IPS DF 19.7 (cell line): ENCODE measurements around the gene SMG5.
"Not testable (repeated sequence)": the region's sequence is repeated elsewhere in the genome, so short reads cannot be mapped to it uniquely, and the experiment has no call there.

Source experiments
- DNase-seq: peaks from one replicate; pipeline ENCODE4 v3.0.0-alpha.2; 2013; ENCODE audit warnings: low read depth, low spot score

The SMG5 gene

DNA sequence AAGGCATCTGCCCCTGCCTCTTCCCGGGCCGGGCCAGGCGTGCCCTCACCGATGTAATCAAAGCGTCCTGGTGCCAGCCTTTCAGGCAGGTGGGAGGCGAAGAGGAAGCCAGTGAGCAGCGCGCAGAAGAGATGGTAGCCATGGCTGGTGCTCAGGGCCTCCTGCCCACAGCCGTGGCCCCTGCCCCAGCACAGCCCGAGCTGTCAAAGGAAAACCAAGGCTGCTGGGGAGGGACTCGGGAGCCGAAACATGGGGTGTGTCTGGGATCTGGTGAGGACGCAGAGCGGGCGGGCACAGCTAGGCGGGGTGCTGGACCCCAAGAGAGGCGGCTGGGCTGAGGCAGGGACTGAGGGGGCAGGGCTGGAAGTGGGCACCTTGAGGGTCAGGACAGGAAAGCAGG, 37.9 kb downstream of the SMG5 start:
- no peak for DNase-seq

DNA sequence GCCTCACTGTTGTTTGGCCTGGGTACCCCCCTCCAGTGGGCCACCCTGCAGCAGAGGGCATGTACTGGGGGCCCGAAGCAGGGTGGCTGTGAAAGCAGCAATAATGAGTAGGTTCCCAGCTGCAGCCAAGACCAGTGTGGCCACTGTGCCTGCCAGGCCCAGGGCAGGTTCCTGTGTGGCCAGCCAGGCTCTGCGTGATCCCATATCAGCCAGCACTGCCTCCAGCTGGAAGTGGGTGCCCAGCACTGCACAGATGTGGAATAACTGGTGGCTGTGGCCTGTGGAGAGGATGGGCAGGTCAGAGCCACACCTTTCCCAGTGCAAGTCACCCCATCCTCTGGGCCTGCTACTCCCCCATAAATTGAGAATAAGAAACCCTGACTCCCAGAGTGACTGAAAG, 38.5 kb downstream of the SMG5 start:
- no peak for DNase-seq

DNA sequence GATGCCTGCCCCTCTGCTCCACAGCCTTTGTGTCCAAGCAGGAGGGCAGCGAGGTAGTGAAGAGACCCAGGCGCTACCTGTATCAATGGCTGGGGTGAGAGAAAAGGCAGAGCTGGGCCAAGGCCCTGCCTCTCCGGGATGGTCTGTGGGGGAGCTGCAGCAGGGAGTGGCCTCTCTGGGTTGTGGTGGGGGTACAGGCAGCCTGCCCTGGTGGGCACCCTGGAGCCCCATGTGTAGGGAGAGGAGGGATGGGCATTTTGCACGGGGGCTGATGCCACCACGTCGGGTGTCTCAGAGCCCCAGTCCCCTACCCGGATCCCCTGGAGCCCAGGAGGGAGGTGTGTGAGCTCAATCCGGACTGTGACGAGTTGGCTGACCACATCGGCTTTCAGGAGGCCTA, 39.9 kb downstream of the SMG5 start:
- DNase-seq, result no peak

DNA sequence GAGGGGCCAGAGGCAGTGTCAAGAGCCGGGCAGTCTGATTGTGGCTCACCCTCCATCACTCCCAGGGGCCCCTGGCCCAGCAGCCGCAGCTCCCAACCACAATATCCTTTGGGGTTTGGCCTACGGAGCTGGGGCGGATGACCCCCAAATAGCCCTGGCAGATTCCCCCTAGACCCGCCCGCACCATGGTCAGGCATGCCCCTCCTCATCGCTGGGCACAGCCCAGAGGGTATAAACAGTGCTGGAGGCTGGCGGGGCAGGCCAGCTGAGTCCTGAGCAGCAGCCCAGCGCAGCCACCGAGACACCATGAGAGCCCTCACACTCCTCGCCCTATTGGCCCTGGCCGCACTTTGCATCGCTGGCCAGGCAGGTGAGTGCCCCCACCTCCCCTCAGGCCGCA, 40.7 kb downstream of the SMG5 start, which contains the start of gene BGLAP:
Gene BGLAP, plus strand, starts transcription at position 259 of the 400 bp plus-strand sequence. Its CDS starts 48 bp downstream, at position 307.
- no peak for DNase-seq

DNA sequence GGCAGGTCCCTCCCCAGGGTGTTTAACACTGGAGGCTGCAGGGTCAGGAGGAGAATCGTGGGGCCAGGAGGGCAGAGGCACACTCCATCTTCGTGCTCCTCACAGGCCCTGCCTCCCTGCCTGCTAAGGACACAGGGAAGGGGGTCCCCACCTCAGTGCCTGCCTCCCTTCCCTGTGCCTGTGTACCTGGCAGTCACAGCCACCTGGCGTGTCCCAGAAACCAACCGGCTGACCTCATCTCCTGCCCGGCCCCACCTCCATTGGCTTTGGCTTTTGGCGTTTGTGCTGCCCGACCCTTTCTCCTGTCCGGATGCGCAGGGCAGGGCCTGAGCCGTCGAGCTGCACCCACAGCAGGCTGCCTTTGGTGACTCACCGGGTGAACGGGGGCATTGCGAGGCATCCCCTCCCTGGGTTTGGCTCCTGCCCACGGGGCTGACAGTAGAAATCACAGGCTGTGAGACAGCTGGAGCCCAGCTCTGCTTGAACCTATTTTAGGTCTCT, 41.3 kb downstream of the SMG5 start:
- DNase-seq, result no peak

DNA sequence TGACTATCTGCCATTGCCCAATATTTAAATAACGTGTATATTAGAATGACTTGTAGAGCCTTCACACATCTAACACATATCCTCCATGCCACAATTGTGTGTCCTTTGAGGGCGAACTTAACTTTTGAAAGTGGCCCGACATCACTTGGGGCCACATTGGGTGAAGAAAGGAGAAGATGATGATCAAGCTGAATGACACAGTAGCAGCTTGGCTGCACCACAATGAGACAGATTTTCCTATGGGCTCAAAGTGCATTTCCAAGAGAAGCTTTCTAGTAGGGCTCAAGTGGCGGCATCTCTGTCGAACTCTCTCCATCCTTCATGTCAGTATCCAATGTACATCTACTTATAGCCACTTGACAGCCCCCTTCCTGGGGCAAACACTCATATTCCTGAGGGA, 44.4 kb downstream of the SMG5 start:
- no peak for DNase-seq

DNA sequence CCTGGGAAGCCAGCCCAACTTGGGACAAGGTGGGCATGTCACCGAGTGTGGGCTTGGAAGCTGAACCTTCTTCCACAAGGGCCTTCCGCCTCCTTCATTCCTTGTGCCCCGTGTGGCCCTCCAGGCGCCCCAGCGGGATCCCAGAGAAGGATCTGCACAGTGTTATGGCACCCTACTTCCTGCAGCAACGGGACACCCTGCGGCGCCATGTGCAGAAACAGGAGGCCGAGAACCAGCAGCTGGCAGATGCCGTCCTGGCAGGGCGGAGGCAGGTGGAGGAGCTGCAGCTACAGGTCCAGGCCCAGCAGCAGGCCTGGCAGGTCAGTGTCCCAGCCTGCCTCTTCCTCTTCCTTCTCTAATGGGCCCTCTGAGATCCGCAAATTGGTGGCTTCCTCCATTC, 46.5 kb downstream of the SMG5 start:
- DNase-seq, result no peak

DNA sequence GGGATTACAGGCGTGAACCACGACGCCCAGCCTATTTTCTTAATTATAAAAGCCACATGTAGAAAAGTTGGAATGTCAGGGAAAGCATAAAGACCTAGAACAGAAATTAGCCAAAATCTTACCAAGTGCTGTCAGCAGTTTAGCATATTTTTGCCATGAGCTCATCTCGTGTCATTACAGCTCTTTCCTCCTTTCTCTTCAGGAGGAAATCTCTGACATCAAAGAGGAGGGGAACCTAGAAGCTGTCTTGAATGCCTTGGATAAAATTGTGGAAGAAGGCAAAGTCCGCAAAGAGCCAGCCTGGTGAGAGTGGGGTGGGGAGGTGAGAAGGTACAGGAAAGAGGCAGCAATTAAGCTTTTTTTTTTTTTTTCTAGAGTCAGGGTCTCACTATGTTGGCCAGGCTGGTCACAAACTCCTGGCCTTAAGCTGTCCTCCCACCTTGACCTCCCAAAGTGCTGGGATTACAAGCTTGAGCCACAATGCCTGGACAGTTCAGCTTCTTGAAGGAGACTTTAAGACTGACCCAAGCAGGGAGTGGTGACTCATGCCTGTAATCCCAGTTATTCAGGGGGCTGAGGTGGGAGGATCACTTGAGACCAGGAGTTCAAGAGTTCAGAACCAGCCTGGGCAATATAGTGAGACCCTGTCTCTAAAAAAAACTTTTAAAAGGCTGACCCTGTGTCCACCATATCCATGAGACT, 49.0 kb downstream of the SMG5 start:
- no peak for DNase-seq

DNA sequence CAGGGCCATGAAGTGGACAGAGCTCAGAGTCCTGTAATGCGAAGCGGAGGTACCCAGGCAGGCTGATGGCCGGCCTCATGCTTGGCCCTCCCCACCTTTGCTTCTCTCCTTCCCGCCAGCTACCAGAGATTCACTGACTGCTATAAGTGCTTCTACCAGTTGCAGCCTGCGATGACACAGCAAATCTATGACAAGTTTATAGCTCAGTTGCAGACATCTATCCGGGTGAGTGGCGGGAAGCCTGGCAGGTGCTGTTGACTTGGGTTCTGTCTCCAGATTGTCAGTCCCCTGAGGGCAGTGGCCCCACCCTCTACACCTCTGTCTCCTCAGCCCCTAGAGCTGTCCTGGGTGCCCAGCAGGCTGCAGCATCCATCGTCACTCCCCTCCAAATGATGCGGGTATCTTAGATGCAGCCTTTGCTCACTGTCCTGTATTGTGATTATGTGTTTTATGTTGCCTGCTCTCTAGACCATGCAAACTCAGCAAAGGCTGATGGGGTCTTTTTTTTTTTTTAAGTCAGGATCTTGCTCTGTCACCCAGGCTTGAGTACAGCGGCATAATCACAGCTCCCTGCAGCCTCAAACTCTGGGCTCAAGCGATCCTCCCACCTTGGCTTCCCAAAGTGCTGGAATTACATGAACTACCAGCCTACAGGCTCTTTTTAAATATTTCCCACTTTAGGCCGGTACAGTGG, 50.3 kb downstream of the SMG5 start:
- no peak for DNase-seq

DNA sequence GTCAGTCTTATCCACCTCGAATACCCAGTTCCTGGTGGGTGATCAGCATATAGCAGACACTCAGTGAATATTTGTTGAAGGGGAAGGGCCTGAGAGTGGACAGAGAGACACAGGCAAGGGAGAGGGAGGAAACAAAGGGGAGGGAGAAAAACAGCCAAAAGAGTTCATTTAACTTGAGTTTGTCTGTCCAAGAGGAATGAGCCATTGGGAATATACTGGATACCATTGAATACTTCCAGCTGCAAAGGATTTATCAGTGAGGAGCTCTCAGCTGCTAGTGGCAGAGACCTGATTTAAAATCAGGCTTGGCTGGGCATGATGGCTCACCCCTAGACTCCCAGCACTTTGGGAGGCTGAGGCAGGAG, 52.2 kb downstream of the SMG5 start:
- DNase-seq, result no peak

DNA sequence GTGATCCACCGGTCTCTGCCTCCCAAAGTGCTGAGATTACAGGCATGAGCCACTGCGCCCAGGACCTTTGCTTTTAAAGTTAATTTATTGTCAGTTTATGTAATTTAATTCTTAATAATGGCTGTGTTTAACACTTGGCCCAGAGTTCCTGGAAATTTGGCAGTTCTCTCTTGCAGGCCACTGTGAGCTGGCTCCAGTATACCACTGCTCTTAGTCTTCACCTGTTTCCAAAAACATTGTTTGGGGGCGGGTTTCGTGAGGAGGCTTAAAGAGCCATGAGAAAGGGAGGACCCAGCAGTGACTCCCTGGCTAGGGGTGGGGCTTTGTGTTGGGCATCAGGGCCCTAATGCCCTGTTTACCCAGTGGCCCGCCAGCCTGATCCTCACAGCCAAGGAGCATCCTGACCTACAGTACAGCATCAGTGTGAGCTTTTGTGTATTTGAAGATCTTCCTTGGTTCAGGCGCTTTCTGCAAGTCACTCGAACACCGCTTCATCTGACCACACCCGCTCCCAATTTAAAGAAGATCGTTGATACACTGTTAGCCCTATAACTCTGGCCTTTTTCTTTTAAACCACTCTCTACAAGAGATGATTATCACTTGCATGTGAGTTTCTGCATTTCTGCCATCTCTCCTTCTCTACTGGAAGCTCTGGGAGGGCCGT, 52.7 kb downstream of the SMG5 start:
- no peak for DNase-seq

DNA sequence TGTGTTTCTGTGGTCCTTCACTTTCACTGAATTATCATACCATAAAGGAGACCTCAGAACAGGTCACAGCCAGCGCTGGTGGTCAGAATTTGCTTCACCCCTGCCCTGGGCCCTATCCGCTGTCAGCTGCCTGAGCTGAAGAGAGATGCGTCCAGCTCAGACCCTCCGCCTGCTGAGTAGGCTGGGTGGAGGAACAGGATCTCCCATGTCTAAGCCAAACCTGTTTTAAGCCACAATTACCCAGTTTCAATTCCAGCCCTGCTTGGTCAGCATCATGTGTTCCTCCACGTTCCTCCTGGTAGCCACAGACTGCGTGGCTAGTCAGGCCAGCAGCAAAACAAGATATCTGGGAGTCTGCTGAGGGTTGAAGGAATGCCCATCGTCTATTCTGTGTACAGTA, 54.1 kb downstream of the SMG5 start:
- no peak for DNase-seq

DNA sequence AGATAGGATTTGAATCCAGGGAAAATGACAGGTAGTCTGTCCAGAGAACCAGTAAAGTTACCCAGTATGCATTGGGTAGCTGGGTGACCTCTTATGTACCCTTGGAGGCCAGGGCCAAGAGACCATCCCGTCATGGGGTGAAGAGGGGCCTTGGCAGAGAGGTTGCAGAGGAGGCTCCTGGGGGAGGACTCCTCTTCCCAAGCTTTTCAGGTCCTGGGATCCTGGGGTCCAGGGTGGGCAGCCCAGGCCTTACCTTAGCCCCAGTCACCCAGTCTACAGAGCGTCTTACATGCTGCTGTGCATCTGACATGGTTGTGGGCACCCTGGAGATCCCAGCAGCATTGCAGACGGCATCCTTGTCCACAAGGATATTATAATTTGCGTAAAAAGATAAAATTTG, 55.8 kb downstream of the SMG5 start:
- DNase-seq, result no peak

DNA sequence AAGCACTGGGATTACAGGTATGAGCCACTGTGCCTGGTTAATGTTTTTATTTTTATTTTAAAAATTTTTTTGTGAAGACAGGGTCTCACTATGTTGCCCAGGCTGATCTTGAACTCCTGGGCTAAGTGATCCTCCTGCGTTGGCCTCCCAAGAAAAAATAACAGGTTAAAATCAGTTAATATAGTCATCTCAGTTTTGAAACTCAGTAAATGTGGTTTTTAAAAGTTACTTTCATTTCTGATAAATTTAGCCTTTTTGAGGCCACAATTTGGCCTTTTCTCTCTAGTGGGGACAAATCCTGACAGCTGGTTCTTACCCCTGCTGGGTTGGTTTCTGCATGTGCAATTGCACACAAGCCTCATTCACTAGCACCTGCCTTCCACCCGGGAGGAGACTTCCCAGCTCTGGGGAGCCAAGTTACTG, 56.5 kb downstream of the SMG5 start:
- DNase-seq, result no peak

DNA sequence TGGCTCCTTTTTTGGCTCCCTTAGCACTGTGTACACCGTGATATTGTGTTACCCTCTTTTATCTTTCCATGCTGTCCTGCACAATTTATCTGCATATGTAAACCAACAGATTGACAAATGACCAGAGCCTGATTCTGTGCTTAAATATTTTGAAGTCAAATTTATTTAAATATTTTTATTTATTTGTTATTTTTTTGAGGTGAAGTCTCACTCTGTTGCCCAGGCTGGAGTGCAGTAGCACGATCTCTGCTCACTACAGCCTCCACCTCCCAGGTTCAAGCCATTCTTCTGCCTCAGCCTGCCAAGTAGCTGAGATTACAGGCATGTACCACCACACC, 57.0 kb downstream of the SMG5 start:
- no peak for DNase-seq

DNA sequence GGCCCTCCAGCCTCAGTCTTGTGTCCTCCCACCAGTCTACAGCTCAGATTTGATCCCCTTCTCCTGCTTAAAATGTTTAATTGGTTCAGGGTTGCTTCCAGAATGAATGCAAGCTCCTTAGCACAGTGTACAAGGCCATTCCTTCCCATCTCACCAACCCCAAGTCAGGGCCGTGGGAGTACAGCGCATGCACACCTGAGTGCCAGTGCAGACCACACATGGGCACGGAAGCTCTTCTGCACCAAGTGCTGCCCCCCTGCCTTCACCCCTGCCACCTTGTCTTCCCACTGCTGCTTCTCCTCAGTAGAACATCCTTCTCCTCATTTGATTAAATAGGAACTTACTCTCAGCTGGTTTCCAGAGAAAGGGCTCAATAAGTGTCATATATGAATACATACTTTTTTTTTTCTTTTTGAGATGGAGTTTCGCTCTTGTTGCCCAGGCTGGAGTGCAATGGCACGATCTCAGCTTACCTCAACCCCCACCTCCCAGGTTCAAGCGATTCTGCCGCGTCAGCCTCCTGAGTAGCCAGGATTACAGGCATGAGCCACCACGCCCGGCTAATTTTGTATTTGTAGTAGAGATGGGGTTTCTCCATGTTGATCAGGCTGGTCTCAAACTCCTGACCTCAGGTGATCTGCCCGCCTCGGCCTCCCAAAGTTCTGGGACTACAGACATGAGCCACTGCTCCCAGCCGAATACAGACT, 60.5 kb downstream of the SMG5 start:
- no peak for DNase-seq

DNA sequence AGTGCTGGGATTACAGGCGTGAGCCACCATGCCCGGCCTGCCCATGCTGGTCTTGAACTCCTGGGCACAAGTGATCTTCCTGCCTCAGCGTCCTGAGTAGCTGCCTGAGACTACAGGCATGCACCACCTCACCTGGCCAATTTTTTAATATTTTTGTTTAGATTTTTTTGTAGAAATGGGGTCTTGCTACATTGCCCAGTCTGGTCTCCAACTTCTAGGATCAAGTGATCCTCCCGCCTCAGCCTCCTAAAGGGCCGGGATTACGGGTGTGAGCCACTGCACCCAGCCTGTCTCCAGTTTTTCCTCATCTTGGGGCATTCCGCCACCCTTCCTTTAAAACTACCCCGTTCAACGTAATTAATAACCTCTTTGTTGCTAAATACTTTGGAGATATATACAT, 62.4 kb downstream of the SMG5 start:
- no peak for DNase-seq

DNA sequence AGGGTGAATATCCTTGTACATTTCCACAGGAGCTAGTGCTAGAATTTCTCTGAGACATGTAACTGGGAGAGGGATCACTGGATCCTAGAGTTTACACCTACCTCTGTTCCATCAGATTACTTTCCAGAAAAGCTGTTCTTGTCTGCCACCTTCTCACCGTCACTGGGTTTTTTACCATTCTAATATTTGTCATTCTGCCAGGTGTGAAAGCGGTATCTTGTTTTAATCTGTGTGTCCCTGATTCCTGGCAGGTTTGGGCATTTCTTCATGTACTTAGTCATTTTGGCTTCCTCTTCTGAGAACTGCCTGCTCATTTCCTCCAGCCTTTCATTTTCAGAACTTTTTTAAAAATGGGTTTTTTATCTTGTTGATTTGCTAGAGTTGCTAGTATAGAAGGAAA, 64.8 kb downstream of the SMG5 start:
- no peak for DNase-seq

DNA sequence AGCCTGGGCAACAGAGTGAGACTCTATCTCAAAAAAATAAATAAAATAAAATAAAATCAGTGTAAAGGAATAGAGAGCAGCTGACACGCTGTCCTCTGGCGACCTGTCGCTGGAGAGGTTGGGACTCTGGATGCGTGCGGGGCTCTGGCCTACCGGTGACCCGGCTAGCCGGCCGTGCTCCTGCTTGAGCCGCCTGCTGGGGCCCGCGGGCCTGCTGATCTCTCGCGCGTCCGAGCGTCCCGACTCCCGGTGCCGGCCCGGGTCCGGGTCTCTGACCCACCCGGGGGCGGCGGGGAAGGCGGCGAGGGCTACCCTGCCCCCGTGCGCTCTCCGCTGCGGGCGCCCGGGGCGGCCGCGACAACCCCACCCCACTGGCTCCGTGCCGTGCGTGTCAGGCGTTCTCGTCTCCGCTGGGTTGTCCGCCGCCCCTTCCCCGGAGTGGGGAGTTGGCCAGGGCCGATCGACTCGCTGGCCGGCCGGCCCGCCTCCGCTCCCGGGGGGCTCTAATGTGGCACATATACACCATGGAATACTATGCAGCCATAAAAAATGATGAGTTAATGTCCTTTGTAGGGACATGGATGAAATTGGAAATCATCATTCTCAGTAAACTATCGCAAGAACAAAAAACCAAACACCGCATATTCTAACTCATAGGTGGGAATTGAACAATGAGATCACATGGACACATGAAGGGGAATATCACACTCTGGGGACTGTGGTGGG, 66.1 kb downstream of the SMG5 start:
- DNase-seq, result not testable (repeated sequence)

DNA sequence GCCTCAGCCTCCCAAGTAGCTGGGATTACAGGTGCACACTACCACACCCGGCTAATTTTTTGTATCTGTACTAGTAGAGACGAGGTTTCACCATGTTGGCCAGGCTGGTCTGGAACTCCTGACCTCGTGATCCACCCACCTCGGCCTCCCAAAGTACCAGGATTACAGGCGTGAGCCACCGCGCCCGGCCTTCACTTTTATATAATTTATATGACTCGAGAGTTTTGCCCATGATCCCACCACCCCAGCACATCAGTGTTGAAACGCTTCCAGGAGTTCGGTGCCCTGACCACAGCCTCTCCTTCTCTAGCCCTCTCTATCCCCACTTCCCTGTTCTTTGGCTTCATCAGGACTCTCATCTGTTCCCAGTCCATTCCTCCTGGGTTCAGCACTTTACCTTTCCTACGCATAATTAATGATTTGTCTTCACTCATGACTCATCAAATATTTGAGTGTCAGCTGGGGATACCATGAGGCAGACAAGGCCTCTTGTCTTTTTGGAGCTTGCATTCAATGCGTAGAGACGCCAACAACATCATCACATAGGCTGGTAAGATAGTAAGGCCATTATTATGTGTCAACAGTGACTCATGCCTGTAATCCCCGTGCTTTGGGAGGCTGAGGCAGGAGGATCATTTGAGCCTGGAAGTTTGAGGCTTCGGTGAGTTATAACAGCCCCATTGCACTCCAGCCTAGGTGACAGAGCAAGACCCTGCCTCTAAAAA, 68.4 kb downstream of the SMG5 start:
- DNase-seq, result no peak

DNA sequence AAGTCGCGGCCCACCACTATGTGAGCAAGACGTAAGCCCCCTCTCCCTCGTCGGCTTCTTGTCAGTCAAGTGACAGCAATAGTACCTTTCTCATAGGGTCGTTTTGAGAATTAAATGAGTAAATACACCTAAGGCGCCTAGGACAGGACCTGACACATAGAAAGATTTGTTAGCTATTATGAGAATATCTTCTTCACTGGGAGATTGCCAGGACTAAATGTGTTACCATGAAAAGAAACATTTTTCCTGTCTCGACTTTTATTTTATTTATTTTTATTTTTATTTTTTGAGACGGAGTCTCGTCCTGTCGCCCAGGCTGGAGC, 69.0 kb downstream of the SMG5 start:
- DNase-seq, result no peak
